GM19397 (cell line): ENCODE results near the gene SORCS2.

Source experiments
- ATAC-seq: cut with Tn5 transposase; IDR thresholded peaks from one replicate; pipeline ENCODE4 v1.9.1; 2021; ENCODE audit warnings: mild to moderate bottlenecking, moderate library complexity; ENCODE audit not compliant: unreplicated experiment

SORCS2 gene

GRCh38 chr4:7532043-7532442 lies 339.7 kb downstream of the SORCS2 start:
- no peak for ATAC-seq

GRCh38 chr4:7533267-7533666 lies 340.9 kb downstream of the SORCS2 start:
- ATAC-seq: no peak

GRCh38 chr4:7535094-7535493 lies 342.8 kb downstream of the SORCS2 start:
- ATAC-seq: no peak

DNA sequence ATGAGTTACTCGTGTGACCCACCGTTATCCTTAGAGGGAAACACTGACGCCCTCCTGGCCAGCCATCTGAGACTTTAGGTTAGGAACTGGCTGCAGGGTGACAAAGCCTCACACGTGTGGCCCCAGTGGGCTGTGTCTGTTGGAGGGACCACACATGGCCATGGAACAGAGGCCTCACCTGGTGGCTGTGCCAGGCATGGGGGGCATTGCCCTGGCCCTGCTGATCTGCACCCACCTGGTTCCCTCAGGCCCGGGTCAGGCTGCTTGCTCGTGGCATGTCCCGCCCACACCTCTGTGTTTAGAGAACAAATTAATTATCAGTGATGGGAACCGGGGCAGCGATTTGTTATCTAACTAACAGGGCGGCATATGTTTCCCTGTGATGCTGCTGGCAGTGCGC lies 343.3 kb downstream of the SORCS2 start:
- ATAC-seq: no peak

DNA sequence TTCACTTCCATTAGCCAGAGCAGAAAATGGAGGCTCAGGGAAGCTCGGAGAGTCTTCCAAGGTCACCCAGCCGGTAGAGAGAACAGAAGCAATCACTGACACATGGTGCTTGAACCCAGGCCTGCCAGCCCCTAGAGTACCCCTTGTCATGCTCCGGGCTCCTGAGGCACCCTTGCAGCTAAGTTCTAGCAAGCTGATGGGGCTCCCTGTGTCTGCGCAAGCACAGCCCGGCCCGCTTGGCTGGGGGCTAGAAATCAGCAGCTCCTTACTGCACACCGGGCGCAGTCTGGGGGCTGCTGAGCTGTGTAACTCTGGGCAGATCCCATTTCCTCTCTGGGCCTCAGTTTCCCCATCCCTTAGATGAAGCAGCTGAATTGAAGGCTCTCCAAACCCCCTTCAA lies 344.5 kb downstream of the SORCS2 start:
- ATAC-seq: no peak

- ATAC-seq: no peak
These were observed 345.6 kb downstream of the SORCS2 start for GRCh38 chr4:7537853-7538400.

GRCh38 chr4:7538518-7538917 lies 346.2 kb downstream of the SORCS2 start:
- no peak for ATAC-seq

- ATAC-seq: no peak
These were observed 346.8 kb downstream of the SORCS2 start for GRCh38 chr4:7539186-7539585.

GRCh38 chr4:7539659-7540058 lies 347.3 kb downstream of the SORCS2 start:
- no peak for ATAC-seq

GRCh38 chr4:7540206-7540605 lies 347.9 kb downstream of the SORCS2 start:
- no peak for ATAC-seq

DNA sequence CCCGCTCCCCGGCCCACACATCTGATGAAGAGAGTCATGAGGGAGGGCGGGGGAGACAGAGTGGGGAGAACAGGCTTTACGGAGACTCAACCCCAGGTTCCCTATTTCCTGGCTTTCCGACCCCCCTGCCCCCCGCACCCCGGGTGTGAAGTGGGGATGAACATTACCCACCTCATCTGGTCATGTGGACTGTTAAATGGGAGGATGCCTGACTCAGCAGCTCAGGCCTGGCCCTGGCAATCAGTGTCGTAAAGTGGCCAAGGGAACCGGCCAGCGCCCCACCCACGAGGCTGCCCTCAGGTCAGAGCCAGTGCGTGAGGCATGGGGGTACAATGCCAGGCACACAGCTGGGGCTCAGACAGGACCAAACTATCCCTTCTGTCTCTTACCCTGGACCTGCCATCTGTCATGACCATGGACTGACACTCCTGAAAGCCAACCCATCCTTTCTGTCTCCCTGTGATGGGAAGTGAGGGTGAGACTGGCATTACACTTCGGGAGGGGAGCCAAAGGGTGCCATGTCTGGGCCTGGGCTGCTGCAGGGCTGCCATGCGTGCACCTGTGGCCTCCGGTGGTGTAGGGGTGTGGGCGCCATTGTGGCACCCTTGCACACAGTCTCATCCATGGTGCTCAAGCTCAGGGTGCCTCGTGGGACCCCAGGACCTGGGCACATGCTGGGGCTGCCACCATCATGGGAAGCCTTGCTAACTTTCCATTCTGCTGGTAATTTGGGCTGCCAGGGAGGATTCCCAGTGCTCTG lies 348.5 kb downstream of the SORCS2 start:
- ATAC-seq: no peak

DNA sequence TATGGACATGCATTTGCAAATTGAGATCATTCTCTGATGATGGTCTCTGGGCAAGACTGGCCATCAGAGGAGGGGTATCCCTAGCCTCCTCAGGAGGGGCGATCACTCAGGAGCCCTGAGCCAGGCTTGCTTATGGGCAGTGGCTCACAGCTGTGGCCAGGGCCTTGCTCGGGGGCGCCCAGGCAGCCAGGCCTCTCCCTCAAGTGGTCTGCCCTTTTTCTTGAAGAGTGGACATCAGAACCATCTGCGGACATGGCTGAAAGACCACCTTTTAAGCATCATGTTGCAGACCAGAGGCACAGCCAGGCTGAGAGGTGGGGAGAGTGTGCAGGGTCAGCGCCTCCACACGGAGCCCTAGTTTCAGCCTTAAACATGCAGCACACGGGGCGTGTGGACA lies 349.1 kb downstream of the SORCS2 start:
- ATAC-seq: no peak

- no peak for ATAC-seq
These were observed 350.4 kb downstream of the SORCS2 start for GRCh38 chr4:7542781-7543180.

GRCh38 chr4:7546152-7546808 lies 353.9 kb downstream of the SORCS2 start:
- no peak for ATAC-seq

GRCh38 chr4:7546809-7547367 lies 354.6 kb downstream of the SORCS2 start:
- ATAC-seq: no peak

- no peak for ATAC-seq
These were observed 355.2 kb downstream of the SORCS2 start for GRCh38 chr4:7547368-7548040.

GRCh38 chr4:7549866-7550265 lies 357.5 kb downstream of the SORCS2 start:
- ATAC-seq: no peak

DNA sequence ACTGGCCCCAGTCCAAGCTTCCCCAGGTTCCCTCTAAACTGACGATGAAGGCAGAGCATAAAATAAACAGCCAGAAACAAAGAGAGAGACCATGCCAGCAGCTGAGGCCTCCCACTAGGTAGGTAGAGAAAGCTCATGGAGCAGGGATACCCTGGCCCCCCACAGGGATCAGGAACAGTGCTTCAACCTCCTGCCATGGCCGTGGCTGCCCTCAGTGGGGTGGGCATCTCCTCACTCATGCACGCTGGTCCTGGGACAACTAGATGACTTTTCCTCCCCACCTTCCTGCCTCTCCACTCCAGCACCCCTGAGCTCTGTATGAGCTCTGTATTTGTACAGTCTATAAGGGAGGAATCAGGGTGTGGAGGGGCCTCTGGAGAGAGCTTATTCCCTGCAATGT lies 360.1 kb downstream of the SORCS2 start:
- no peak for ATAC-seq

DNA sequence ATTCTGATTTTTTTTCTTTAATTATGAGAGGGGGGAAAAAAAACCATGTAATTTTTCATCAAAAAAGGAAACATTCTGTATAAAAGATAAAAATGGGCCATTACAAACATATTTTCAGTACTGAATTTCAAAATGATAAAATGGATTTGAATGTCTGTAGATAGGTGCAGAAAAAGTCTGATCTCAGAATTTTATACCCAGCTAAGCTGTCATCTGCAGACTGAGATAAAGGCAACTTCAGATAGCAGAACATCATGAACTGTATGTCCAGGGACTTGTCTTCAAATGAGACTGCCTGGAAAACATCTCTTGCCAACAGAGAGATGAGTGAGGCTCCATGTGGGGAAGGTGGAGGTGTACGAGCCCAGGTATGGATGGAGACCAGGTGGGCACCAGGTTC lies 360.9 kb downstream of the SORCS2 start:
- no peak for ATAC-seq

- ATAC-seq: no peak
These were observed 362.6 kb downstream of the SORCS2 start for GRCh38 chr4:7554905-7555304.

DNA sequence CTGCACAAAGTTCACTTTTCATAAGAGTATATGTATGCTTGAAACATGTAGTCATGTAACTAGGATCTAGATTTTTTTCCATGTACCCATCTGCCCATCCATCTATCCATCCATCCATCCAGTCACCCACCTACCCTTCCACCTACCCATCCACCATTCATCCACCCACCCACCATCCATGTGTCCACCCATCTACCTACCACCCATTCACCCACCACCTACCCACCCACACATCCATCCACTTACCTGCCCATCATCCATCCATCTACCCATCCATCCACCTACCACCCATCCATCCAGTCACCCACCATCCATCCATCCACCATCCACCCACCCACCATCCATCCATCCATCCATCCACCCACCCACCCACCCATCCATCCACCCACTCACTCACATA lies 364.2 kb downstream of the SORCS2 start:
- no peak for ATAC-seq
